Ovary (tissue), 3 donors: ENCODE results near the gene PSME3.

Source experiments
- CTCF ChIP-seq, 3 donors: fragments of 450-650 bp in 2 of 3; fragments of 200-600 bp in 1 of 3; IDR thresholded peaks; one replicate each; pipeline versions ENCODE4 v1.5.1 to v1.8.0; 2016 to 2022; ENCODE audit warnings: antibody characterized with exemption in 3 of 3, mild to moderate bottlenecking in 1 of 3
- EP300 ChIP-seq: sonication (generic); formaldehyde crosslinking; IDR thresholded peaks from one replicate; pipeline ENCODE4 v1.6.1; 2017; ENCODE audit warnings: antibody characterized with exemption
- POLR2A ChIP-seq: fragments of 450-650 bp; IDR thresholded peaks from one replicate; pipeline ENCODE4 v1.6.1; 2017; ENCODE audit warnings: antibody characterized with exemption, mild to moderate bottlenecking, moderate library complexity
- donor health status: DM: no; HTN: no; CAD: no.

DNA sequence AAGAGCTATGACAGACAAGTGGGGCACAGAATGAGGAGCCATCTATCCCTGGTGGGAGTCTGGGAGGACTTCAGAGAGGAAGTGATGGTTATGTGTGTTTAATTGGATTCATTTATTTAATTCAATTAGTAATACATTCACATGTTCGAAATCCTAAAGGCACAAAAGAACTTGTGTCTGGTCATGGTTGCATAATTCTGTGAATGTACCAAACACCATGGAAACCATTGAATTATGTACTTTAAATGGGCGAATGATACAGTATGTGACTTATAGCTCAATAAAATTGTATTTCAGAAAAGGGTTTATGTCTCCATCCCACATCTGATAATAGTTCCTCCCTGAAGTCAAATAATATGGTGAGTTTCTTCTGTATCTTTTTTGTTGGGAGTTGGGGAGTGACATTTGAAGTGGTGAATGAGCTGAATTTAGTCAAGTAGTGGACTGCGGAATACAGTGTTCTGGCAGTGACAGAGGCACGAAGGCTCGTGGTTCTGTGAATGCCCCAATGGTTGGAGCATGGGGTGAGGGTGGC, 47.6 kb downstream of the PSME3 start:
- TF ChIP-seq CTCF (IDR thresholded peaks at IDR 0.05) = no peak
- no peak for TF ChIP-seq POLR2A
- TF ChIP-seq EP300 = no peak
